Measurements from ENCODE around the gene BACH1.

GRCh38 chr21:29267666-29268065 is 31.1 kb upstream of the BACH1 start:
- no peak for TF ChIP-seq NR2C2 (IDR thresholded peaks at IDR 0.05; ENCODE audit: borderline replicate concordance, control insufficient read depth, insufficient read length, low read depth)
- no peak for TF ChIP-seq PAX8 (IDR thresholded peaks at IDR 0.05)
- no peak for TF ChIP-seq CTCF (IDR thresholded peaks at IDR 0.05 in 2 of 3, conservative IDR thresholded peaks at IDR 0.05 in 1 of 3; ENCODE audit: control insufficient read depth in 2 of 3, extremely low read depth in 1 of 3, insufficient read depth in 1 of 3, low read depth in 3 of 3, low read length in 3 of 3)
- no peak for TF ChIP-seq EZH2 (IDR thresholded peaks at IDR 0.05; ENCODE audit: borderline replicate concordance, control insufficient read depth, low read depth, low read length)
- no peak for TF ChIP-seq CHD2 (IDR thresholded peaks at IDR 0.05; ENCODE audit: borderline replicate concordance, low read depth, low read length)
- TF ChIP-seq REST (IDR thresholded peaks at IDR 0.05; ENCODE audit: low read depth, low read length) = no peak
- no peak for TF ChIP-seq ELK1 (IDR thresholded peaks at IDR 0.05; ENCODE audit: low read depth, low read length)
- TF ChIP-seq ATF3 (IDR thresholded peaks at IDR 0.05; ENCODE audit: borderline replicate concordance, extremely low read depth, low read depth, low read length) = no peak
- no peak for TF ChIP-seq RFX5 (IDR thresholded peaks at IDR 0.05; ENCODE audit: low read depth, low read length)
- no peak for TF ChIP-seq BRCA1 (IDR thresholded peaks at IDR 0.05; ENCODE audit: low read depth, low read length)
- TF ChIP-seq MAX (IDR thresholded peaks at IDR 0.05; ENCODE audit: low read depth, low read length) = no peak
- no peak for TF ChIP-seq CHD4 (IDR thresholded peaks at IDR 0.05)
- no peak for TF ChIP-seq POLR2A (IDR thresholded peaks at IDR 0.05; ENCODE audit: low read depth, low read length)
- TF ChIP-seq TBL1XR1 (IDR thresholded peaks at IDR 0.05; ENCODE audit: low read depth, low read length) = no peak

All from GM12878 (cell line).